HG02973 (cell line): ENCODE measurements around the gene CACNA2D1.
A peak's percentile ranks its signal among the peaks of the same experiment; 100 is the strongest.
"Not testable (repeated sequence)": the region's sequence is repeated elsewhere in the genome, so short reads cannot be mapped to it uniquely, and the experiment has no call there.

Experiments
- ATAC-seq: cut with Tn5 transposase; IDR thresholded peaks from one replicate; pipeline ENCODE4 v1.9.1; 2021; ENCODE audit warnings: moderate library complexity; ENCODE audit not compliant: unreplicated experiment

The CACNA2D1 gene

GRCh38 chr7:82053453-82054032, 390.0 kb downstream of the CACNA2D1 start:
- ATAC-seq: no peak

- no peak for ATAC-seq
Measured at GRCh38 chr7:82051601-82052000, 392.0 kb downstream of the CACNA2D1 start.

DNA sequence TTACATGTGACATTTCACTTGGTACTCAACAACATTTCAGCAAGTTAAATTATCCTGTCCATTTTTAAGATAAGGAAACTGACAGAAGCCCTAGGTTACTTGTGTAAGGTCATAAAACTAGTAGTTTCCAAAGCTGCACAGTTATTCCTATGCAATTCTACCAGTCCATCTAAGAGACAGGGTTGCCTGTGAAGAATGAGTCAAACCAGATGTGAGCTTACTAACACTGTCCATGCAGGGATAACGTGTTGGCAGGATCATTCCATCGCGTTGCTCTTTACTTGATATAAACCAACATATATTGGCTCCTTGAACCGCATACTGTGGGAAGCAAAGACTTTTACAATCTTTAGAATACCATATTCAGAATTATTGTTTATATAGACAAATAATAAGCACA, 392.8 kb downstream of the CACNA2D1 start:
- no peak for ATAC-seq

DNA sequence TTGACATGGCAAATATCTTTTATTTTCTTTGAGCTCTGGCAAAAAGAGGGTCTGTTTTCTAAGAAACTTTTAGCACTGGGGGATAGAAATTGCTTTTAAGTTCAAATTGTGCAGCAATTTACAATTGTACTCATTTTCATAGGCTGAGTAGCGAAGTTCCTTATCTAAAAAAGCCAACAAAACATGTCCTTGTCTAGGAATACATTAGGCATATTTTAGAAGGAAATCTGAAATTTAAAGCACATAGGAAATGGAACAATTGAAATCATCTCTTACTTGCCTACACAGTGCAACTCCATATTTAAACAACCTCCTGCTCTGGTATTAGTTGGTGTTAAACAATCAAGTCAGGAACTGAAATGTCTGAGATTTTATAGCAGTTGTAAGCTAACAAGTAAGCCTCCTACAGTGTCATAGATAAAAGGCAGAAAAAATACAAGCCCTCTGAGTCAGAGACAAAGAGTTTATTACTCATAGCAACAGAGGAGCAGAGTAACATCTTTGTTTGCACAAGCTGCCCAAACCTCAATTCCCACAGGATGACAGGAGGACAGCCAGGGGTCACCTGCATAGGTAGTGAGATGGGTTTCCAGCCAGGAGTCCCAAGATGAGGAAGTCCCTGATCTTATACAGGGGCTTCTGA, 393.6 kb downstream of the CACNA2D1 start:
- ATAC-seq: no peak

GRCh38 chr7:82049442-82049841, 394.1 kb downstream of the CACNA2D1 start:
- ATAC-seq: no peak

GRCh38 chr7:82044497-82045080, 399.0 kb downstream of the CACNA2D1 start:
- ATAC-seq: peak; percentile 61

- no peak for ATAC-seq
Measured at GRCh38 chr7:82039621-82040020, 404.0 kb downstream of the CACNA2D1 start.

DNA sequence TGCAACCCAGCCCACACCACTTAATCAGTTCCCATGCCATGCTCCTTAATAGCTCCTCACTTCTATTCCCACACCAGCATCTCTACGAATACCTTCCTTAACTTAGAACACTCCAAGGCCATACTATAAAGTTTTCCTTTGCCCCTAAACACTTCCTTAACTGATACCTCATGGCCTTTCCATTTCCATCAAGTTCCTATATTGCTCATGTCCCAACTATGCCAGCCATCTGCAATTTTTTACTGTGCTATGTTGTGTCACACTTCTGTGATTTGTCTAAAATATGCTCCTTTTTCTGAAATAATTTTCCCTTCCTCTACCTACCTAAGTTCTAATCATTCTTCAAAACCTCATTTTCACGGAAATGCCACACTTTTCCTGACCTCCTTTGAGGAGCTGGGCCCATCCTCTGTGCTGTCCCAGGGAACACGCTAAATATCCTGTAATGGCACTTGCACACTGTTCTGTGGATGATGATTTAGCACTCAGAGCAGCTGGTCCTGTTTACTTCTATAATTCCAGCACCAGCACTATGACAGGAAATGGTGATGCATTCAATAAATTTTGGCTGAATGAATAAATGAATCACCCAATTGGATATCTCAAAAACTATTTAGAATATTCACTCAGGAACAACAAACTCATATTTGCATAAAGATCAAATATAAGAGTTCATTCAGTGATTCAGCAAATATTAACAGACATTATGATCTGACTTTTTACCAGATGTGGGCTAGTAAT, 407.3 kb downstream of the CACNA2D1 start:
- ATAC-seq: no peak

GRCh38 chr7:82035456-82035855, 408.1 kb downstream of the CACNA2D1 start:
- no peak for ATAC-seq

- ATAC-seq: no peak
Measured at GRCh38 chr7:82032901-82033300, 410.7 kb downstream of the CACNA2D1 start.

- ATAC-seq: no peak
Measured at GRCh38 chr7:82029236-82029913, 414.2 kb downstream of the CACNA2D1 start.

DNA sequence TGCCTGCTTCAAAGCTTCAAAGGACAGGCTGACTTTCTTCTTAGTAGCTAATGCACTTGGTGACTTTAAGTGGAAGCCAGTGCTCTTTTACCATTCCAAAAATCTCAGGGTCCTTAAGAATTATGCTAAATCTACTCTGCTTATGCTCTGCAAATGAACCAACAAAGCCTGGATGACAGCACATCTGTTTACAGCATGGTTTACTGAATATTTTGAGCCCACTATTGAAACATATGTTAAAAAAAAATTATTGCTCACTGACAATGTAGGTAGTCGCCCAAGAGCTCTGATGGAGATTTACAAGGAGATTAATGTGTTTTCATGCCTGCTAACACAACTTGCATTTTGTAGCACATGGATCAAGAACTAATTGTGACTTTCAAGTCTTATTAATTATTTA, 415.5 kb downstream of the CACNA2D1 start:
- ATAC-seq: no peak

- ATAC-seq: no peak
Measured at GRCh38 chr7:82021713-82022112, 421.9 kb downstream of the CACNA2D1 start.

DNA sequence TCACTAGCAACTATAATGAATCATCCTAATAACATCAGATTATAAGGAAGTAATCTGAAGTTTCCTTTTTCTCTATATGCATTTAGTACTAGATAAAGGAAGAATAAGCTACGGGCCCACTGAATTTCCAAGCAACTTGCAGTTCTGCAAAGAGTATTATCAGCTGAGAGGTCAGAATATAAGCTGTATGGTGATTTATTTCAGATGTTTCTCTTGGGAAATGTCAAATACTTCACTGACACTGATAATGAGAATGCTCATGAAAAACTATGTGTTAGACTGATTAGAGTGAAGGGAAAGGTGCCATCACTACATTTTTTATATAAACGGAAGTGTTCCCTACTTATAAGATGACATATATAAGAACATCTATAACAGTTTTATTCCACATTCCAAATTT, 422.5 kb downstream of the CACNA2D1 start:
- ATAC-seq: no peak

DNA sequence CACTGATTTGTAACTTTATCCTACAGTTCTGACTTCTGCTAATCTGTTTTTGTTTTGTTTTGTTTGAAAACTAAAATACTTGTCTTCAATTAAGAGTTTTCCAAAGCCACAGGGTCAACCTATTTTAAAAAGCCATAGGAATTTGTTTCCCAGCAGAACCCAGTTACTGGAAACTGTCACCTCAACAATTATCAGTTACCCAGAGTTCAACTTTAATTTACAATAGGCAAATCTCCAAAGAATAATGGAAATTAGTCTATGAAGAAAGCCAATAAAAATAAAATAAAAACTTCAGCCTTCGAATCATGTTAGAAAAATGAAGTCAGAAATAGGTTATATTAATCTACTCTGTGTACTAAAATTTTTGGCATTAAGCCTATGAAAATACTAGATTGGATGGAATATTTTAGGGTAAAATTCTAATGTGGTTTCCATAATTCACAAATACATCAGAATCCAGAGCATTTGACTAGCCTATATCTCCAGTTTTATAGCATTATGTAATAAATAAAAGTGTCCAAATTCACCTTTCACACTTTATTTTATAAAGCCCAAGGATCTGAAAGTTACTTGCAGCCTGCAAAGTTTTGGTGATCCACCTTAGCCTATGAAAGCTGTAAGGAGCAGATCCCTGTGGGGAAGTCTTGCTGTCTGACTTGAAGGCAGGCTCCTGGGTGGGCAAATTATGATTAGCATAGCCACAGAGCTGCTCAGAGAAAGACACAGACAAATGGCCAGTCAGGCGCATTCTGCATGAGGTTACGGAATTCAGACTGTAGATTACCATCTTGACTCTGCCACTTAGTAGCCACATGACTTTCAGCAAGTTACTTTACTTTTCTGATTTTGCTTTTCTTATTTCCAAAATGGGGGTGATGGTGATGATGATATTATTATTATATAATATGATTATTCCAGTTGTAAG, 423.8 kb downstream of the CACNA2D1 start:
- ATAC-seq: no peak

DNA sequence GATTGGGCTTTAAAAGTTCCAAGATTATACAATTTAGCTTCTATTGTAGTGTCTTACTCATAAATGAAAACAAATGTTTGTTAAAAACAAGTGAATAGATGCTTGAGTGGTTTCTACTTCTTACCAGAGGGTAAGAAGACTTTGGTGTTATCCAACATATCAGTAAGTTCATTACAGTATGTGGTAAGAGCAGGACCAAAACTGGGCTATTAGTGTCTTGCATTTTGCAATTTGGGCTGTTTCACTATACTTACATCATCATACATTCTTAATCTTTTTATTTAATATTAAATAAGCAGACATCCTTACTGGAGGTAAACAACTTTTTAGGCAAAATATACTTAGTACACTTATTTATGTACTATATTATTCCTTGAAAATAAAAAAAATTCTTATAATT, 425.4 kb downstream of the CACNA2D1 start:
- no peak for ATAC-seq

GRCh38 chr7:82017334-82017943, 426.1 kb downstream of the CACNA2D1 start:
- ATAC-seq: no peak

GRCh38 chr7:82015751-82016150, 427.8 kb downstream of the CACNA2D1 start:
- no peak for ATAC-seq

GRCh38 chr7:82014574-82014973, 429.0 kb downstream of the CACNA2D1 start:
- ATAC-seq: not testable (repeated sequence)

DNA sequence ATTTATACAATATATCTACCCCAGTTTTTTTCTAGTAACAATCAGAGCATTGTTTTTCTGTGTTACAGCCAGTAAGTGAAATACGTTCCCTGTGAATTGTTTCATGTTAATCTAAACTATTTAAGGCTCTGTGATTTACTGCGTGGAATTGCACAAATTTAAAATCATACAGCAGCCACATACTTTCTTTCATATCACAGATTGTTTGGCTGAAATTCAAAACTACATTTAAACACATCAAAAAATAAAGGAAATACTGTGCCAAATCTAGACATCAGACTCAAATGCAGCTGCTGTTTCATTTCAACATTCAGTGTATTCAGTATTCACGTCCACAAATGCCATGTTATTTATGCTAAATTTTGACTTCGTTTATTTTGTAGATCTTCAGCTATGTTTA, 431.1 kb downstream of the CACNA2D1 start:
- no peak for ATAC-seq
